Measurements from ENCODE around the gene MLC1.
A peak's percentile ranks its signal among the peaks of the same experiment; 100 is the strongest.

GRCh38 chr22:50105208-50106100 lies 20.2 kb upstream of the MLC1 start:
- TF ChIP-seq POLR2A (IDR thresholded peaks at IDR 0.05; ENCODE audit: low read length) (peak; percentile 37), GATA1 (IDR thresholded peaks at IDR 0.05; ENCODE audit: low read depth, low read length) (no peak)

Data from erythroblast (primary cell).